T1000 (cell line): Measurements from ENCODE around the gene ADARB2.
"Not testable (repeated sequence)": the region's sequence is repeated elsewhere in the genome, so short reads cannot be mapped to it uniquely, and the experiment has no call there.

Experiments
- DNase-seq: peaks from one replicate; lab custom pipeline; 2025; ENCODE audit warnings: mixed read lengths; lab: John Stamatoyannopoulos, UW

ADARB2 gene

GRCh38 chr10:1255118-1255517 is 482.2 kb downstream of the ADARB2 start:
- DNase-seq, result no peak

GRCh38 chr10:1253523-1254353 is 483.6 kb downstream of the ADARB2 start:
- DNase-seq, result no peak

GRCh38 chr10:1251769-1252168 is 485.6 kb downstream of the ADARB2 start:
- no peak for DNase-seq

- DNase-seq, result no peak
These were observed 488.0 kb downstream of the ADARB2 start for GRCh38 chr10:1249142-1249920.

- DNase-seq, result not testable (repeated sequence)
These were observed 489.1 kb downstream of the ADARB2 start for GRCh38 chr10:1248262-1248630.

- DNase-seq, result no peak
These were observed 489.6 kb downstream of the ADARB2 start for GRCh38 chr10:1247598-1248261.

- DNase-seq, result no peak
These were observed 492.8 kb downstream of the ADARB2 start for GRCh38 chr10:1244493-1244892.

- DNase-seq, result no peak
These were observed 493.7 kb downstream of the ADARB2 start for GRCh38 chr10:1243486-1244234.

GRCh38 chr10:1242975-1243374 is 494.4 kb downstream of the ADARB2 start:
- no peak for DNase-seq

- no peak for DNase-seq
These were observed 495.1 kb downstream of the ADARB2 start for GRCh38 chr10:1241973-1242935.

GRCh38 chr10:1241322-1241890 is 495.9 kb downstream of the ADARB2 start:
- no peak for DNase-seq

- DNase-seq, result no peak
These were observed 497.0 kb downstream of the ADARB2 start for GRCh38 chr10:1240341-1240775.

GRCh38 chr10:1233031-1233430 is 504.3 kb downstream of the ADARB2 start:
- DNase-seq, result no peak

GRCh38 chr10:1232164-1232911 is 505.0 kb downstream of the ADARB2 start:
- DNase-seq, result no peak

GRCh38 chr10:1230592-1231275 is 506.6 kb downstream of the ADARB2 start:
- DNase-seq, result no peak

- no peak for DNase-seq
These were observed 507.2 kb downstream of the ADARB2 start for GRCh38 chr10:1230138-1230537.

- no peak for DNase-seq
These were observed 507.8 kb downstream of the ADARB2 start for GRCh38 chr10:1229574-1229973.

GRCh38 chr10:1229116-1229515 is 508.2 kb downstream of the ADARB2 start:
- DNase-seq, result no peak

- no peak for DNase-seq
These were observed 508.8 kb downstream of the ADARB2 start for GRCh38 chr10:1228467-1228975.
